Subcutaneous adipose tissue (tissue), 4 donors: ENCODE measurements around the gene ATP6V0A4. TPM values are rescaled to one million over a fixed set of nuclear protein-coding genes. Genes with fewer than 3 reads are reported as not detected.

ENCODE experiments used
- CTCF ChIP-seq: fragments of 450-650 bp; IDR thresholded peaks from one replicate; pipeline ENCODE4 v1.5.1; 2016; ENCODE audit warnings: low read depth, mild to moderate bottlenecking, control low read depth, antibody characterized with exemption, moderate library complexity
- total RNA-seq, 4 donors: library from RNA; depleted of rRNA; stranded (reverse); fragments of >200 nt; gene quantifications; one replicate each; pipeline ENCODE4 v1.1.0, GENCODE V29; 2016

Gene ATP6V0A4
- total RNA-seq, 4 donors from 2014 or later, result not detected

GRCh38 chr7:138665249-138665648 lies 132.7 kb downstream of the ATP6V0A4 start:
- TF ChIP-seq CTCF, result no peak

- TF ChIP-seq CTCF, result no peak
These were observed 134.0 kb downstream of the ATP6V0A4 start for GRCh38 chr7:138663725-138664710.

- no peak for TF ChIP-seq CTCF
These were observed 135.0 kb downstream of the ATP6V0A4 start for GRCh38 chr7:138662991-138663320.

GRCh38 chr7:138662076-138662990 lies 135.7 kb downstream of the ATP6V0A4 start:
- no peak for TF ChIP-seq CTCF

GRCh38 chr7:138661069-138661635 lies 136.8 kb downstream of the ATP6V0A4 start:
- TF ChIP-seq CTCF, result no peak

GRCh38 chr7:138658889-138659288 lies 139.1 kb downstream of the ATP6V0A4 start:
- no peak for TF ChIP-seq CTCF

- TF ChIP-seq CTCF, result no peak
These were observed 140.1 kb downstream of the ATP6V0A4 start for GRCh38 chr7:138657854-138658386.
